ENCODE data around the gene GPR107. TPM values are rescaled to one million over a fixed set of nuclear protein-coding genes. Genes with fewer than 3 reads are reported as not detected.

Gene GPR107
- total and polyA plus RNA-seq, 2 experiments from 2014 or later: 6.2 to 30.7 TPM

- peak; percentile 36 to 68 for TF ChIP-seq CTCF (conservative IDR thresholded peaks at IDR 0.05; ENCODE audit: low read depth in 2 of 2)
Observed at GRCh38 chr9:130167927-130168326, 114.2 kb downstream of the GPR107 start (continued).

DNA sequence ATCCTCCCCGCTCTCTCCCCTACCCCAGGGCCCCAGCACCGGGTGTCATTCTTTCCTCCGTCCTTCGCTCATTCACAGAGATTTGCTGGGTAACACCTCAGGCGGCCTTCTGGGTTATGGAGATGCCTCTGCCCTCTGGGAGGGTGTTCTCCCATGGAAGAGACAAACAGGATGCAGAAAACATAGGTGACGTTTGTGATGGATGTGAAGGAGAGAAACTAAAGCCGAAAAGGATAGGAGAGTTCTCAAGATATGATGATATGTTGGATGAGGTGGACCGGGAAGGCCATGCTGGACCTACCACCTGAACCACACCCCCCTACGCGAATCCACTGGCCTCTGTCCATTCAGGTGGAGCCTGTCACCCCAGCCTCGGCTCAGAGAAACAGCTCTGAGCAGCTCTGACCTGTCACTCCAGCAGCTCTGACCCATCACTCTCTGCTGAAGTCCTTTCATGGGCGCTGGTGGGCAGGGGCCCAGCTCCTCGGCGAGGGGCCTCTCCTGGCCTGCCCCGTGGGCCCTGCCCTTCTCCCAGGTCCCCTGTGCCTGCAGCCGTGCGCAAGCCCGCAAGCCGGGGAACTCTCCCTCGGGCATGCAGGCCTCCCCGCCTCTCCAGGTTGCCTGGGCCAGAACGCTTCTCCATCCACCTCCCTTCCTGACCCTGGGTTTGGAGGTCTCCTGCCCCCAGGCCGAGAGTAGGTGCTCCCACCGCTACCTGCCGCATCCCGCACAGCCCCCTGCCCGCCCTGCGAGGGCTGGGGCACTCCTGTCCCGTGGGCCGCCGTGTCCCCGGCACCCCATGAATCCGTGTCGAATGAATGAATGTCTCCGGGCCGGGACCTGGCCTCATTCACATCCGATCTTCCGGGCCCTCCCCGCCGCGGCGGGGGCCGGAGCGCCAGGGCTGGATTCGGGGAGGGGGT is 117.8 kb downstream of the GPR107 start:
- peaks cover 29% of the 10 kb centered on the region for H3K79me2 ChIP-seq (replicated peaks; ENCODE audit: insufficient read depth)
- H3K4me1 ChIP-seq (ENCODE audit: insufficient read depth): 0 out of 2 replicates have a peak, but pooled peaks cover 8% of the 10 kb centered on the region
- H3K36me3 ChIP-seq (ENCODE audit: insufficient read depth): no peaks in the 10 kb centered on the region
- no peaks in the 10 kb centered on the region for H4K20me1 ChIP-seq (replicated peaks; ENCODE audit: insufficient read depth)
- peak overlapping the region; percentile 66 for H3K4me3 Mint-ChIP-seq
- peak overlapping the region; percentile 83 for H3K4me3 ChIP-seq
- peak overlapping the region; percentile 99 for H3K4me2 ChIP-seq
- H3K9me3 Mint-ChIP-seq: no peaks in the 10 kb centered on the region; the same call in 1 of the 3 replicates
- no peak overlapping the region for H3K27ac ChIP-seq (ENCODE audit: low read depth)
- H3K36me3 Mint-ChIP-seq (ENCODE audit: low read depth): no peaks in the 10 kb centered on the region; the same call in 2 of the 3 replicates
- no peak for TF ChIP-seq STAT1 (IDR thresholded peaks at IDR 0.05; ENCODE audit: unreplicated experiment)
- H3K27me3 ChIP-seq (ENCODE audit: insufficient read depth): no peaks in the 10 kb centered on the region; the same call in 1 of the 2 replicates
- peak overlapping the region; percentile 98 for H2AFZ ChIP-seq
- H3K27me3 Mint-ChIP-seq (ENCODE audit: insufficient read depth, low read depth, poor library complexity): peaks cover 11% of the 10 kb centered on the region
- peak; percentile 52 for DNase-seq (ENCODE audit: low spot score)
- H3K27ac Mint-ChIP-seq: no peak overlapping the region
- no peaks in the 10 kb centered on the region for H3K9me2 ChIP-seq (ENCODE audit: insufficient read depth)
- ATAC-seq: peak; percentile 48
- H3K4me1 Mint-ChIP-seq: peaks cover 19% of the 10 kb centered on the region
- no peaks in the 10 kb centered on the region; the same call in 1 of the 2 replicates for H3F3A ChIP-seq (replicated peaks; ENCODE audit: low read depth)

GRCh38 chr9:130172161-130172857 is 118.6 kb downstream of the GPR107 start, which contains the start of gene NCS1:
Gene NCS1, plus strand, starts transcription at chr9:130172404. Its CDS starts 260 bp downstream, at chr9:130172664.
- H3K4me3 ChIP-seq: peak within 1 kb of the TSS; percentile 83
- H3K27me3 ChIP-seq (ENCODE audit: insufficient read depth): no peaks in the 10 kb centered on the region; the same call in 1 of the 2 replicates
- DNase-seq (ENCODE audit: low spot score) (peak; percentile 70), ATAC-seq (peak; percentile 20)
- H3K9me2 ChIP-seq (ENCODE audit: insufficient read depth): no peaks in the 10 kb centered on the region
- H3K36me3 Mint-ChIP-seq (ENCODE audit: low read depth): no peaks in the 10 kb centered on the region; the same call in 2 of the 3 replicates
- no peak within 1 kb of the TSS for H3K27ac Mint-ChIP-seq
- peak within 1 kb of the TSS; percentile 98 for H2AFZ ChIP-seq
- H3K4me2 ChIP-seq: peak within 1 kb of the TSS; percentile 99
- peaks cover 19% of the 10 kb centered on the region for H3K4me1 Mint-ChIP-seq
- no peak within 1 kb of the TSS for H3K27ac ChIP-seq (ENCODE audit: low read depth)
- peaks cover 11% of the 10 kb centered on the region for H3K27me3 Mint-ChIP-seq (ENCODE audit: insufficient read depth, low read depth, poor library complexity)
- H4K20me1 ChIP-seq (replicated peaks; ENCODE audit: insufficient read depth): no peaks in the 10 kb centered on the region
- TF ChIP-seq ZNF114 (CRISPR knock-in tag; IDR thresholded peaks at IDR 0.05): no peak
- no peak for TF ChIP-seq NANOG (IDR thresholded peaks at IDR 0.05; ENCODE audit: borderline replicate concordance)
- TF ChIP-seq, protein P1, sequence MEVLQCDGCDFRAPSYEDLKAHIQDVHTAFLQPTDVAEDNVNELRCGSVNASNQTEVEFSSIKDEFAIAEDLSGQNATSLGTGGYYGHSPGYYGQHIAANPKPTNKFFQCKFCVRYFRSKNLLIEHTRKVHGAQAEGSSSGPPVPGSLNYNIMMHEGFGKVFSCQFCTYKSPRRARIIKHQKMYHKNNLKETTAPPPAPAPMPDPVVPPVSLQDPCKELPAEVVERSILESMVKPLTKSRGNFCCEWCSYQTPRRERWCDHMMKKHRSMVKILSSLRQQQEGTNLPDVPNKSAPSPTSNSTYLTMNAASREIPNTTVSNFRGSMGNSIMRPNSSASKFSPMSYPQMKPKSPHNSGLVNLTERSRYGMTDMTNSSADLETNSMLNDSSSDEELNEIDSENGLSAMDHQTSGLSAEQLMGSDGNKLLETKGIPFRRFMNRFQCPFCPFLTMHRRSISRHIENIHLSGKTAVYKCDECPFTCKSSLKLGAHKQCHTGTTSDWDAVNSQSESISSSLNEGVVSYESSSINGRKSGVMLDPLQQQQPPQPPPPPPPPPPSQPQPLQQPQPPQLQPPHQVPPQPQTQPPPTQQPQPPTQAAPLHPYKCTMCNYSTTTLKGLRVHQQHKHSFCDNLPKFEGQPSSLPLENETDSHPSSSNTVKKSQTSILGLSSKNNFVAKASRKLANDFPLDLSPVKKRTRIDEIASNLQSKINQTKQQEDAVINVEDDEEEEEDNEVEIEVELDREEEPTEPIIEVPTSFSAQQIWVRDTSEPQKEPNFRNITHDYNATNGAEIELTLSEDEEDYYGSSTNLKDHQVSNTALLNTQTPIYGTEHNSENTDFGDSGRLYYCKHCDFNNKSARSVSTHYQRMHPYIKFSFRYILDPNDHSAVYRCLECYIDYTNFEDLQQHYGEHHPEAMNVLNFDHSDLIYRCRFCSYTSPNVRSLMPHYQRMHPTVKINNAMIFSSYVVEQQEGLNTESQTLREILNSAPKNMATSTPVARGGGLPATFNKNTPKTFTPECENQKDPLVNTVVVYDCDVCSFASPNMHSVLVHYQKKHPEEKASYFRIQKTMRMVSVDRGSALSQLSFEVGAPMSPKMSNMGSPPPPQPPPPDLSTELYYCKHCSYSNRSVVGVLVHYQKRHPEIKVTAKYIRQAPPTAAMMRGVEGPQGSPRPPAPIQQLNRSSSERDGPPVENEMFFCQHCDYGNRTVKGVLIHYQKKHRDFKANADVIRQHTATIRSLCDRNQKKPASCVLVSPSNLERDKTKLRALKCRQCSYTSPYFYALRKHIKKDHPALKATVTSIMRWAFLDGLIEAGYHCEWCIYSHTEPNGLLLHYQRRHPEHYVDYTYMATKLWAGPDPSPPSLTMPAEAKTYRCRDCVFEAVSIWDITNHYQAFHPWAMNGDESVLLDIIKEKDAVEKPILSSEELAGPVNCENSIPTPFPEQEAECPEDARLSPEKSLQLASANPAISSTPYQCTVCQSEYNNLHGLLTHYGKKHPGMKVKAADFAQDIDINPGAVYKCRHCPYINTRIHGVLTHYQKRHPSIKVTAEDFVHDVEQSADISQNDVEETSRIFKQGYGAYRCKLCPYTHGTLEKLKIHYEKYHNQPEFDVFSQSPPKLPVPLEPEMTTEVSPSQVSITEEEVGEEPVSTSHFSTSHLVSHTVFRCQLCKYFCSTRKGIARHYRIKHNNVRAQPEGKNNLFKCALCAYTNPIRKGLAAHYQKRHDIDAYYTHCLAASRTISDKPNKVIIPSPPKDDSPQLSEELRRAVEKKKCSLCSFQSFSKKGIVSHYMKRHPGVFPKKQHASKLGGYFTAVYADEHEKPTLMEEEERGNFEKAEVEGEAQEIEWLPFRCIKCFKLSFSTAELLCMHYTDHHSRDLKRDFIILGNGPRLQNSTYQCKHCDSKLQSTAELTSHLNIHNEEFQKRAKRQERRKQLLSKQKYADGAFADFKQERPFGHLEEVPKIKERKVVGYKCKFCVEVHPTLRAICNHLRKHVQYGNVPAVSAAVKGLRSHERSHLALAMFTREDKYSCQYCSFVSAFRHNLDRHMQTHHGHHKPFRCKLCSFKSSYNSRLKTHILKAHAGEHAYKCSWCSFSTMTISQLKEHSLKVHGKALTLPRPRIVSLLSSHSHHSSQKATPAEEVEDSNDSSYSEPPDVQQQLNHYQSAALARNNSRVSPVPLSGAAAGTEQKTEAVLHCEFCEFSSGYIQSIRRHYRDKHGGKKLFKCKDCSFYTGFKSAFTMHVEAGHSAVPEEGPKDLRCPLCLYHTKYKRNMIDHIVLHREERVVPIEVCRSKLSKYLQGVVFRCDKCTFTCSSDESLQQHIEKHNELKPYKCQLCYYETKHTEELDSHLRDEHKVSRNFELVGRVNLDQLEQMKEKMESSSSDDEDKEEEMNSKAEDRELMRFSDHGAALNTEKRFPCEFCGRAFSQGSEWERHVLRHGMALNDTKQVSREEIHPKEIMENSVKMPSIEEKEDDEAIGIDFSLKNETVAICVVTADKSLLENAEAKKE (CRISPR knock-in tag; IDR thresholded peaks at IDR 0.05): no peak
- TF ChIP-seq POLR2AphosphoS5 (IDR thresholded peaks at IDR 0.05; ENCODE audit: low read depth): no peak
- H3K36me3 ChIP-seq (ENCODE audit: insufficient read depth): no peaks in the 10 kb centered on the region
- peak within 1 kb of the TSS; percentile 84 for H3K4me3 Mint-ChIP-seq
- H3F3A ChIP-seq (replicated peaks; ENCODE audit: low read depth): no peaks in the 10 kb centered on the region; the same call in 1 of the 2 replicates
- 0 out of 2 replicates have a peak, but pooled peaks cover 8% of the 10 kb centered on the region for H3K4me1 ChIP-seq (ENCODE audit: insufficient read depth)
- H3K9me3 Mint-ChIP-seq: no peaks in the 10 kb centered on the region; the same call in 1 of the 3 replicates
- peaks cover 32% of the 10 kb centered on the region for H3K79me2 ChIP-seq (replicated peaks; ENCODE audit: insufficient read depth)

Data from GM23338 (cell line).